GM12878 (cell line): ENCODE data around the gene F7. TPM values are rescaled to one million over a fixed set of nuclear protein-coding genes. Genes with fewer than 3 reads are reported as not detected.

Source experiments
- ATAC-seq: fragments of 200-7000 bp; cut with Tn5 transposase; 3 replicates; pipeline ENCODE4 v1.9.1; 2020; ENCODE audit warnings: mild to moderate bottlenecking, moderate library complexity
- Bru-seq: library from RNA; stranded (reverse); fragments of 400-500 nt; gene quantifications from one replicate; lab custom pipeline; 2021; lab: Mats Ljungman, UMichigan
- BruChase-seq, 2 experiments: library from RNA; stranded (reverse); fragments of 400-500 nt; gene quantifications; one replicate each; lab custom pipeline; 2021; lab: Mats Ljungman, UMichigan
- BruUV-seq: library from RNA; stranded (reverse); fragments of 400-500 nt; replicated peaks from 2 replicates; lab custom pipeline; 2021; lab: Mats Ljungman, UMichigan
- CTCF ChIA-PET: fragments of 300-600 bp; sonication (Branson Sonifier 250); formaldehyde crosslinking; extraction: SDS; loops from one replicate; lab custom pipeline; 2021; ENCODE audit warnings: inconsistent platforms; lab: Yijun Ruan, JAX
- POLR2A ChIA-PET: fragments of 350-600 bp; formaldehyde crosslinking; extraction: SDS; loops from one replicate; lab custom pipeline; 2021; ENCODE audit warnings: inconsistent platforms; lab: Charles Lee
- RAD21 ChIA-PET: fragments of 300-600 bp; sonication (Branson Sonifier 250); formaldehyde crosslinking; loops from one replicate; lab custom pipeline; 2023; ENCODE audit warnings: antibody characterized with exemption; ENCODE audit not compliant: unreplicated experiment; lab: Charles Lee
- SMC1A ChIA-PET: fragments of 300-600 bp; sonication (Branson Sonifier 250); formaldehyde crosslinking; loops from one replicate; lab custom pipeline; 2023; ENCODE audit not compliant: unreplicated experiment, uncharacterized antibody; lab: Charles Lee
- DNase-seq: peaks from one replicate; pipeline ENCODE4 v3.0.0-alpha.2; 2011; ENCODE audit warnings: low read depth, low spot score
- FAIRE-seq: peaks from 3 replicates; lab custom pipeline; 2011; peaks lifted over from hg19 to GRCh38; lab: Jason Lieb, UNC
- H2AFZ ChIP-seq: 2 replicates; pipeline ENCODE4 v1.6.0; 2011; ENCODE audit warnings: low read depth, low read length, control low read depth; ENCODE audit not compliant: control insufficient read depth
- H3K27ac ChIP-seq: 2 replicates; pipeline ENCODE4 v1.5.1; 2011; ENCODE audit warnings: control low read depth; ENCODE audit not compliant: control insufficient read depth, insufficient read depth
- H3K27me3 ChIP-seq, 2 experiments: replicated peaks in 1 of 2; 2 replicates each; pipeline versions ENCODE4 v1.6.0 to v1.6.1; 2011; ENCODE audit warnings: low read length in 1 of 2; ENCODE audit not compliant: control insufficient read depth in 2 of 2, insufficient read depth in 2 of 2
- H3K36me3 ChIP-seq, 2 experiments: 2 replicates each; pipeline ENCODE4 v1.5.1; 2011; ENCODE audit warnings: low read length in 1 of 2; ENCODE audit not compliant: control insufficient read depth in 2 of 2, insufficient read depth in 2 of 2
- H3K4me1 ChIP-seq: 2 replicates; pipeline ENCODE4 v1.6.1; 2011; ENCODE audit warnings: mild to moderate bottlenecking, low read length, moderate library complexity, mixed read lengths; ENCODE audit not compliant: control insufficient read depth, insufficient read depth
- H3K4me2 ChIP-seq: 2 replicates; pipeline ENCODE4 v1.6.0; 2011; ENCODE audit warnings: control low read depth; ENCODE audit not compliant: control insufficient read depth, insufficient read depth
- H3K4me3 ChIP-seq: fragments of 200-600 bp; sonication (generic); 2 replicates; pipeline ENCODE4 v1.5.1; 2016
- H3K79me2 ChIP-seq: 2 replicates; pipeline ENCODE4 v1.6.0; 2011; ENCODE audit warnings: low read length; ENCODE audit not compliant: control insufficient read depth, insufficient read depth
- H3K9ac ChIP-seq: 2 replicates; pipeline ENCODE4 v1.8.0; 2011; ENCODE audit warnings: low read length, control low read depth, mixed read lengths; ENCODE audit not compliant: control insufficient read depth, insufficient read depth
- H3K9me3 ChIP-seq: replicated peaks from 3 replicates; pipeline ENCODE4 v1.5.1; 2011; ENCODE audit warnings: mild to moderate bottlenecking, low read length; ENCODE audit not compliant: control insufficient read depth, insufficient read depth
- H4K20me1 ChIP-seq: 2 replicates; pipeline ENCODE4 v1.6.0; 2011; ENCODE audit not compliant: control insufficient read depth, insufficient read depth
- MTA3 ChIP-seq: IDR thresholded peaks from 2 replicates; pipeline ENCODE4 v1.6.1; 2012; ENCODE audit warnings: low read length, inconsistent platforms, borderline replicate concordance
- MXI1 ChIP-seq: fragments of 150-350 bp; IDR thresholded peaks from 2 replicates; pipeline ENCODE4 v1.6.1; 2011; ENCODE audit warnings: low read depth, mild to moderate bottlenecking, inconsistent platforms, low read length, improper control_type of control experiment
- TCF7 ChIP-seq: IDR thresholded peaks from 2 replicates; pipeline ENCODE4 v1.6.1; 2014; ENCODE audit warnings: antibody characterized with exemption, borderline replicate concordance
- WGBS: methylation state at CpG from one replicate; pipeline ENCODE4 v1.1.6; 2016; ENCODE audit warnings: low lambda C conversion rate; ENCODE audit not compliant: insufficient replicate concordance, insufficient coverage; ENCODE audit errors: missing lambda C conversion rate; 5-methylcytosine and 5-hydroxymethylcytosine counted together
- in situ Hi-C: fragments of 300-500 bp; cut with MboI; formaldehyde crosslinking; loops from 9 replicates; pipeline ENCODE4 v1.14.3; 2018; ENCODE audit warnings: mixed read lengths
- intact Hi-C: fragments of 100-400 bp; cut with micrococcal nuclease; formaldehyde crosslinking; loops from one replicate; pipeline ENCODE4 v1.14.2; 2022; ENCODE audit not compliant: unreplicated experiment
- long read RNA-seq, 2 experiments: library from polyadenylated mRNA; unstranded; transcript quantifications; one replicate each; pipeline ENCODE4 v2.0.0, GENCODE V29; 2019 to 2020
- polyA minus RNA-seq, 3 experiments: library from RNA; depleted of rRNA, polyadenylated mRNA; stranded (reverse); fragments of >200 nt; gene quantifications; 2 replicates each; pipeline ENCODE4 v1.2.3, GENCODE V29; 2011
- polyA plus RNA-seq, 11 experiments: library from polyadenylated mRNA; depleted of rRNA in 4 of 11; unstranded in 6 of 11; stranded (reverse) in 5 of 11; fragments of >200 nt; fragmentation: Nextera tagmentation in 4 of 11; fragmentation: Illumina TruSeq in 1 of 11; extraction: Ambion mirVana in 4 of 11; extraction: Trizol in 1 of 11; gene quantifications; 1 replicate in 1 of 11; 2 replicates in 10 of 11; pipeline versions ENCODE4 v1.2.1 to v1.2.3, GENCODE V29; 2011 to 2016; ENCODE audit warnings: inconsistent platforms in 2 of 11, missing spikeins in 2 of 11, low read depth in 1 of 11
- total RNA-seq, 4 experiments: library from RNA; depleted of rRNA in 3 of 4; stranded (reverse); fragments of >200 nt in 3 of 4; fragmentation: Illumina TruSeq in 1 of 4; extraction: Trizol in 1 of 4; gene quantifications; 2 replicates each; pipeline versions ENCODE4 v1.2.1 to v1.2.3, GENCODE V29; 2013 to 2021
- TF ChIP-seq, protein P1 (sequence below): IDR thresholded peaks from 2 replicates; pipeline ENCODE4 v1.6.1; 2011; ENCODE audit warnings: borderline replicate concordance, low read depth, mild to moderate bottlenecking, moderate library complexity, low read length; ENCODE audit not compliant: insufficient read depth, poor library complexity, severe bottlenecking

The F7 gene
- not detected in 2 replicates for total RNA-seq (2013; cell fraction: nucleolus; rRNA removed)
- total RNA-seq (2014; rRNA removed) (not detected in 2 replicates), total RNA-seq (2014; rRNA removed; fragmentation: Illumina TruSeq; extraction: Trizol) (not detected in 2 replicates), total RNA-seq (2021) (not detected in 2 replicates), polyA plus RNA-seq (2011; rRNA removed) (not detected in 2 replicates), polyA plus RNA-seq (2014; fragmentation: Illumina TruSeq; extraction: Trizol) (not detected in 2 replicates), polyA plus RNA-seq (2014; fragmentation: Nextera tagmentation; extraction: Ambion mirVana) (not detected), polyA plus RNA-seq (2014; rRNA removed) (not detected in 2 replicates), polyA plus RNA-seq (2016; fragmentation: Nextera tagmentation; extraction: Ambion mirVana) (not detected), polyA minus RNA-seq (2011; rRNA and poly(A)+ RNA removed) (not detected in 2 replicates), Bru-seq, nascent RNA (percentile 12 among the genes with signal in this experiment), BruChase-seq, experiment 1, labeled RNA remaining after a 6-hour chase (not detected), BruChase-seq, experiment 2, labeled RNA remaining after a 2-hour chase (percentile 9 among the genes with signal in this experiment)
- not detected for polyA plus RNA-seq (2011; ENCODE audit: low read depth)
- not detected in 2 replicates for polyA plus RNA-seq (2011; cell fraction: cytosol; rRNA removed)
- not detected in 2 replicates for polyA plus RNA-seq (2011; cell fraction: nucleus; rRNA removed)
- not detected in 2 replicates for polyA plus RNA-seq (2012)
- polyA minus RNA-seq (2011; cell fraction: cytosol; rRNA and poly(A)+ RNA removed) = not detected in 2 replicates
- polyA minus RNA-seq (2011; cell fraction: nucleus; rRNA and poly(A)+ RNA removed) = not detected in 2 replicates
- long read RNA-seq, experiment 1 = 0 reads
- long read RNA-seq, experiment 2 = 0 reads

DNA sequence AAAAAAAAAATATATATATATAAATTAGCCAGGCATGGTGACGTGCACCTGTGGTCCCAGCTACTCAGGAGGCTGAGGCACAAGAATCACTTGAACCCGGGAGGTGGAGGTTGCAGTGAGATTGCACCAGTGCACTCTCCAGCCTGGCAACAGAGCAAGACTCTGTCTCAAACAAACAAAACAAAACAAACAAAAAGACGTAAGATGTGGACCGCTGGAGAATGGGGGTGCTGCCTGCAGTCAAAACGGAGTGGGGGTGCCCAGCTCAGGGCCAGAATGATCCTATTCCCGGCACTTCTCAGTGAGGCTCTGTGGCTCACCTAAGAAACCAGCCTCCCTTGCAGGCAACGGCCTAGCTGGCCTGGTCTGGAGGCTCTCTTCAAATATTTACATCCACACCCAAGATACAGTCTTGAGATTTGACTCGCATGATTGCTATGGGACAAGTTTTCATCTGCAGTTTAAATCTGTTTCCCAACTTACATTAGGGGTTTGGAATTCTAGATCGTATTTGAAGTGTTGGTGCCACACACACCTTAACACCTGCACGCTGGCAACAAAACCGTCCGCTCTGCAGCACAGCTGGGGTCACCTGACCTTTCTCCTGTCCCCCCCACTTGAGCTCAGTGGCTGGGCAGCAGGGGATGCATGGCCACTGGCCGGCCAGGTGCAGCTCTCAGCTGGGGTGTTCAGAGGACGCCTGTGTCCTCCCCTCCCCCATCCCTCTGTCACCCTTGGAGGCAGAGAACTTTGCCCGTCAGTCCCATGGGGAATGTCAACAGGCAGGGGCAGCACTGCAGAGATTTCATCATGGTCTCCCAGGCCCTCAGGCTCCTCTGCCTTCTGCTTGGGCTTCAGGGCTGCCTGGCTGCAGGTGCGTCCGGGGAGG lies at the start of gene F7:
Gene F7 (plus strand): TSS at position 760 of the 889 bp plus-strand sequence. CDS start 51 bp downstream, at position 811.
- Histone ChIP-seq H3K27me3 (no peaks in the 10 kb centered on the region), H3K79me2 (no peaks in the 10 kb centered on the region), H3K4me1 (no peaks in the 10 kb centered on the region), H4K20me1 (no peaks in the 10 kb centered on the region), H3K4me2 (no peak within 1 kb of the TSS), H3K4me3 (no peak within 1 kb of the TSS), H3K36me3 (no peaks in the 10 kb centered on the region), H2AFZ (no peak within 1 kb of the TSS), H3K27ac (no peak within 1 kb of the TSS), H3K9me3 (peaks cover 1% of the 10 kb centered on the region; the same call in 1 of the 3 replicates), H3K9ac (no peak within 1 kb of the TSS)
- SMC1A ChIA-PET = no interaction called here
- CTCF ChIA-PET = no interaction called here
- RAD21 ChIA-PET = no interaction called here
- ATAC-seq (no peak), DNase-seq (no peak), FAIRE-seq (no peak)
- in situ Hi-C loops = no loop called here
- BruUV-seq = no TSS peak
- WGBS = 36% methylated on average over 17 of the region's 17 CpGs
- intact Hi-C loops = no loop called here
- no peak for TF ChIP-seq MTA3
- POLR2A ChIA-PET = no interaction called here

DNA sequence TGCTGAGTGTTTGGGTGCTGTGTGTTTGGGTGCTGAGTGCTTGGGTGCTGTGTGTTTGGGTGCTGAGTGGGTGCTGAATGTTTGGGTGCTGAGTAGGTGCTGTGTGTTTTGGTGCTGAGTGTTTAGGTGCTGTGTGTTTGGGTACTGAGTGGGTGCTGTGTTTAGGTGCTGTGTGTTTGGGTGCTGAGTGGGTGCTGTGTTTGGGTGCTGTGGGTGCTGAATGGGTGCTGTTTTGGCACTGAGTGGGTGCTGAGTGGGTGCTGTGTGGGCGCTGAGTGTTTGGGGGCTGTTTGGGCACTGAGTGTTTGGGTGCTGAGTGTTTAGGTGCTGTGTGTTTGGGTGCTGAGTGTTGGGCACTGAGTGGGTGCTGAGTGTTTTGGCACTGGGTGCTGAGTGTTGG lies 48.5 kb upstream of the F7 start:
- in situ Hi-C loops = no loop called here
- RAD21 ChIA-PET = no interaction called here
- FAIRE-seq (no peak), ATAC-seq (no peak), DNase-seq (no peak)
- Histone ChIP-seq H3K36me3 (no peaks in the 10 kb centered on the region), H3K4me2 (no peak overlapping the region), H2AFZ (no peak overlapping the region), H3K9ac (no peak overlapping the region), H3K9me3 (peaks cover 2% of the 10 kb centered on the region; the same call in 1 of the 3 replicates), H3K27me3 (no peaks in the 10 kb centered on the region; a peak in 1 of 4 replicates), H3K4me1 (no peaks in the 10 kb centered on the region), H3K79me2 (no peaks in the 10 kb centered on the region), H3K4me3 (no peak overlapping the region), H4K20me1 (no peaks in the 10 kb centered on the region), H3K27ac (no peak overlapping the region)
- no TSS peak for BruUV-seq
- intact Hi-C loops = no loop called here
- SMC1A ChIA-PET = no interaction called here
- POLR2A ChIA-PET = no interaction called here
- CTCF ChIA-PET = no interaction called here
- WGBS = 0% methylated on average over 1 of the region's 1 CpG
- TF ChIP-seq TCF7 (no peak), MXI1 (no peak)
- TF ChIP-seq, protein P1, sequence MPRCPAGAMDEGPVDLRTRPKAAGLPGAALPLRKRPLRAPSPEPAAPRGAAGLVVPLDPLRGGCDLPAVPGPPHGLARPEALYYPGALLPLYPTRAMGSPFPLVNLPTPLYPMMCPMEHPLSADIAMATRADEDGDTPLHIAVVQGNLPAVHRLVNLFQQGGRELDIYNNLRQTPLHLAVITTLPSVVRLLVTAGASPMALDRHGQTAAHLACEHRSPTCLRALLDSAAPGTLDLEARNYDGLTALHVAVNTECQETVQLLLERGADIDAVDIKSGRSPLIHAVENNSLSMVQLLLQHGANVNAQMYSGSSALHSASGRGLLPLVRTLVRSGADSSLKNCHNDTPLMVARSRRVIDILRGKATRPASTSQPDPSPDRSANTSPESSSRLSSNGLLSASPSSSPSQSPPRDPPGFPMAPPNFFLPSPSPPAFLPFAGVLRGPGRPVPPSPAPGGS = no peak
